Fibroblast of skin of right biceps (primary cell): Measurements from ENCODE around the gene DYNC1I2.

ENCODE experiments used
- DNase-seq: peaks from one replicate; pipeline ENCODE4 v3.0.0-alpha.2; 2013

Gene DYNC1I2

GRCh38 chr2:171687287-171688128 is at the start of gene DYNC1I2:
Gene DYNC1I2 (plus strand): TSS chr2:171687469. CDS start chr2:171690156, 2,687 bp downstream.
- DNase-seq, result peak; percentile 97

GRCh38 chr2:171651667-171652415 is 35.4 kb upstream of the DYNC1I2 start:
- no peak for DNase-seq

GRCh38 chr2:171652416-171652785 is 34.9 kb upstream of the DYNC1I2 start:
- peak; percentile 81 for DNase-seq

- no peak for DNase-seq
Measured at GRCh38 chr2:171655586-171655985, 31.7 kb upstream of the DYNC1I2 start.

- no peak for DNase-seq
Measured at GRCh38 chr2:171667041-171667440, 20.2 kb upstream of the DYNC1I2 start.

GRCh38 chr2:171668183-171668582 is 19.1 kb upstream of the DYNC1I2 start:
- DNase-seq, result no peak

GRCh38 chr2:171669121-171669520 is 18.1 kb upstream of the DYNC1I2 start:
- no peak for DNase-seq

GRCh38 chr2:171670655-171671054 is 16.6 kb upstream of the DYNC1I2 start:
- DNase-seq, result peak; percentile 62

GRCh38 chr2:171671867-171672266 is 15.4 kb upstream of the DYNC1I2 start:
- DNase-seq, result no peak

- DNase-seq, result no peak
Measured at GRCh38 chr2:171673905-171674304, 13.4 kb upstream of the DYNC1I2 start.

GRCh38 chr2:171675810-171676345 is 11.4 kb upstream of the DYNC1I2 start:
- no peak for DNase-seq

GRCh38 chr2:171678619-171679018 is 8.7 kb upstream of the DYNC1I2 start:
- DNase-seq, result no peak

GRCh38 chr2:171688129-171688465 is 828 bp downstream of the DYNC1I2 start:
- DNase-seq, result peak; percentile 14

GRCh38 chr2:171692331-171692730 is 5.1 kb downstream of the DYNC1I2 start:
- DNase-seq, result no peak

- peak; percentile 35 for DNase-seq
Measured at GRCh38 chr2:171702781-171703556, 15.7 kb downstream of the DYNC1I2 start.

- DNase-seq, result peak; percentile 23
Measured at GRCh38 chr2:171703574-171704347, 16.5 kb downstream of the DYNC1I2 start.

GRCh38 chr2:171706152-171706803 is 19.0 kb downstream of the DYNC1I2 start:
- DNase-seq, result peak; percentile 24

- no peak for DNase-seq
Measured at GRCh38 chr2:171707752-171708151, 20.5 kb downstream of the DYNC1I2 start.

- DNase-seq, result no peak
Measured at GRCh38 chr2:171709011-171709685, 21.9 kb downstream of the DYNC1I2 start.

GRCh38 chr2:171711351-171711750 is 24.1 kb downstream of the DYNC1I2 start:
- peak; percentile 29 for DNase-seq

- DNase-seq, result peak; percentile 90
Measured at GRCh38 chr2:171712051-171712450, 24.8 kb downstream of the DYNC1I2 start.
